Stimulated activated CD8-positive, alpha-beta memory T cell treated with anti-CD3 and anti-CD28 coated beads, Interleukin-2, amount 100 ng/mL, for 48 hours (primary cell): ENCODE measurements around the gene KCNJ16.

ENCODE experiments used
- DNase-seq, 2 donors: peaks; one replicate each; pipeline ENCODE4 v3.0.0-alpha.2; 2020; ENCODE audit warnings: low read depth in 2 of 2

The KCNJ16 gene

DNA sequence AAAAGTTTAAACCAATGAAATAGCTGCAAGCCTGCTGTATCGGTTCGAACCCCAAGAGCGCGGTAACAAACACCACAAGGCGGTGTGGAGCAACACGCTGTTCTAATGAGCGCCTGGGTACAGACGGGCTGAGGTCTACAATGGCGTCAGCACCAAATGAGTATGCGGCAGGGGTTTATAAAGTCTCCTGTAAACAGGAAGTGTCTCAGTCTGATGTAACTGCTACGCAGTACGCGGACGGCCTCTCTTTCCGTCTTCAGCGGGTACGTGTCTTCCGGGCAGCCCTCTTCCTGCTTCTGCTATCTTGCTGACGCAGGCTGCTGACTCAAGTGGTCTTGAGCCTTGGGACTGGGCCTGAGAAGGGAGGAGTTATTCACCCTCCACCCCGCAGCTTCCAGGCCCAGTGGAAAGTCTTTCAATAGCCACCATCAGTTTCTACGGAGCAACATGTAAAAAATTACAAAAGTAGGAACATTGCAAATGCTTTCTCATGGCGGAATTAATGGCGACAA, 53.8 kb downstream of the KCNJ16 start:
- DNase-seq: no peak

DNA sequence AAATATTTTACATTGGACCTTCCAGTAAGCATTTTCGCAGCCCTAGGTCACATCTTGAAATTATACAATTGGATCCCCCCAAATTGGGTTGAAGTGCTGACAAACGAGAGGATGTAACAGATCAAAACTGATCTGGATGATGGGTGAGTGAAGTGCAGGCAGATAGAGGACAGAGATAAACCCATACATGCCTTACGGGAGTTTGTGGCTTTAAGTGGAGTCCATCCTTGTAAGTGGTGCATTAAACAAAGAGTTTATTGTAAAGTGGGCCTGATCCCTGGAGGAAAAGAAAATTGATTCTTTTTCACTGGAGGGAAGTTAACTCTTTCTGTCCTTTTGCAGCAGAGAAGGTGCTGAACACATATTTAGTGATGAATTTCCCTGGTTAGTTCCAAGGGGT, 55.3 kb downstream of the KCNJ16 start:
- no peak for DNase-seq

DNA sequence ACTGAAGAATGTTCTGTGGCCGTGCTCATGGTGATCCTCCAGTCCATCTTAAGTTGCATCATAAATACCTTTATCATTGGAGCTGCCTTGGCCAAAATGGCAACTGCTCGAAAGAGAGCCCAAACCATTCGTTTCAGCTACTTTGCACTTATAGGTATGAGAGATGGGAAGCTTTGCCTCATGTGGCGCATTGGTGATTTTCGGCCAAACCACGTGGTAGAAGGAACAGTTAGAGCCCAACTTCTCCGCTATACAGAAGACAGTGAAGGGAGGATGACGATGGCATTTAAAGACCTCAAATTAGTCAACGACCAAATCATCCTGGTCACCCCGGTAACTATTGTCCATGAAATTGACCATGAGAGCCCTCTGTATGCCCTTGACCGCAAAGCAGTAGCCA, 57.5 kb downstream of the KCNJ16 start:
- no peak for DNase-seq

DNA sequence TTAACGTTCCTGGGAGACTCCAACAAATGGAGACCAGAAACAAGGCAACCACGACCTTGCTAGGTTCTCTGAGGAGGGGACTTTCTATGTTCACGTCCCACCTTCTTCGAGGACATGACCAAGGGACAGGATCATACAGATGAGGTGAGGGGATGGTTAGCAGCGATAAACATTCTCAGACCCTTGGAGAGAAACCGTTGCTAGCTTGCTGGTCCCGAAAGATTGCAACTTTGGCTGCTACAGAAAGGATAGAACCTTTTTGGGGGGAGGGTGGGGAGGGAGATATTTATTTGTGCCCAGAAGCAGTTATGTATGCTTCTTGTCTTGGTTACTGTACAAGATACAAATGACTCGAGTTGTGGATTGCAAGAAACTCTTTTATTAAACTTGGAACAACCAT, 59.0 kb downstream of the KCNJ16 start:
- no peak for DNase-seq

DNA sequence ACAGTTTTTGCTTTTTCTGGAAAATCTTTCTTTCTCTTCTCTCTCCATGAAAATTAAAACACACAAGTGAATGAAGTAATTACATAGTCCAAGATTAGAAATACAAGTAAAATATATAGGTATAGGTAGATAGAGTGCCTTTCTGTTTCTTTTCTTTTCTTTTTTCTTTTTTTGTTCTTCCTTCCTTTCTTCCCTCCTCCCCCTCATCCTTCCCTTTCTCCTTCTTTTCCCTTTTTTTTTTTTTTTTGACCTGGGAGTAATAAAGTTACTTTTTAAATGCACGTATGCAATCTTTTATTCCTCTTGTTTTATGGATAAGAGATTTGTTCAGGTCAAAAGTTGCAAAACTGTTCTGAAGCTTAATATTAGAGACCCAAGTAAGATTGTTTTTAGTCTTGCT, 59.8 kb downstream of the KCNJ16 start:
- DNase-seq: no peak

DNA sequence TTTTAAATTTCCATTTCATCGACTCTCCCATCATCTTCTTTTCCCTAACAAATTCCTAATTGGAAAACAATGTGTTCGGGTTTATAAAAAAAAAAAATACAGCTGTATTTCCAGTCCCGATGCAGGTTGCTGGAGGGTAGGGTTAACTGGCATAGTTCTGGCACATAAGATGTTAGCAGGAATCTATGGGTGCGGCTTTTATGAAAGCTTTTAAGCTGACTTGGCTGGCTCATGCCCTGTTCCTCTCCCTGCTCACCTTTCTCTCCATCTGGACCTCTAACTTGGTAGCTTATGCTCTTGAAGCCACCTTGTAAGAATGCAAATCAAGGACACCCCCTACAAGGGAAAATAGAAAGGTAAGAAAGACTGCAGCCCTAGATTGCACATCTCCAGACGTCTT, 61.1 kb downstream of the KCNJ16 start:
- no peak for DNase-seq

DNA sequence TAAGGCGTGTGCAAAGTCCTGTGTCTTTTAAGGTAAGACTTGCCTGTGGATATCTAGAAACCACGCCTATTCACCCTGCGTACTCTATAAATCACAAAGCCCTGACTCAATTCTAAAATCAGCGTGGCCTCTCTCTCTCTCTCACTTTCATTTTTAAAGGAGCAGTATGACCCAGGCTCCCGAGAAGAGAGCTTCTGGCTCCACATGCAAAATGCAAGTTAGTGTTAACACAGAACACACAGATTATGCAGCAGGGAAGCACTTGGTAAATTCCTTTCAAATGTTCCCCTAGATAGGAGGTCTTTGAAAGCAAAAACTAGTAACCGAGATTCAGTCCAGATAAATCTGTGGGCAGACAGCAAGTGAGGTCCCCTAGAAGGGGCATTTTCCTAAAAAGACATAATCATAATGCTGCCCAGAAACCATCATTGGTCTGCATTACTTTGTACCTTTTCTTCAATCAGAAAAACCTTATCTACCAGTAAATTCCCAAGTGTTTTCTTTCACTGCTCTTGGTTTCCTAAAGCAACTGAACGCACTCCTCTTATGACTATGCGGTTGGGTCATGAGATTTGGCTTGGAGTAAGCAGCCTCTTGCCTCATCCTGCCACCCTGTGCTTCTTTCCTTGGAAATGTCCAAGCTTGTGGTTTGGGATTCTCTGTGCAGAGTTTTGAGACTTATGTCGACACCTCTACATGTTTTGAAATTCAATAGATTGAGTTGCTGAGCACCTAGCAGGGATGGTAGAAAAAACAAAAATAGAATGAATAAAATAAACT, 62.6 kb downstream of the KCNJ16 start:
- no peak for DNase-seq

DNA sequence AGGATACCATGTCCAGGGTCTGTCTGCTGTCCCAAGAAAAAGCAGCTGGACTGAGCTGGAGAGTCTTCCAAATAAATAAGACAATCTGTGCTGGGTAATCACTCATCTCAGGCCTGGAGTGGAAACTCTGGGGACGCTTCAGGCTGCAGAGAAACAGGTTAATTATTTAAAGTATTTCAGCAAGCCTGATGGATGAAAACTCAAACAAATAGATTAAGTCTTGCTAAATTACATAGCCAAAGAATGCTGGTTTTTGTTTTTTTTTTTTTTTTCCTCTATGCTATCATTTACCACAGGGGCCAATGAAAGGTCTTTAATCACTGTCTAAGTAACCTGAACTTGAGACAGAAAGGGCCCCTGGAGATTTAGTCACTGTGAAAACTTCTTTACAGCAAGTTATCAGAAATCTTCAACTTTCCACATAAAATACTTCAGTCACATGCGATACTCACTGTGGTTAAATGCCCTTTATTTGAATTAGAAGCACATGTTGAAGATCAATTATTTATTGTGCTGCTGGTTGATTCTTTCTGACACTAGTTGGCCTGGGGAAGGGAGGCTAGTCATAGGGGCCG, 63.4 kb downstream of the KCNJ16 start:
- no peak for DNase-seq

DNA sequence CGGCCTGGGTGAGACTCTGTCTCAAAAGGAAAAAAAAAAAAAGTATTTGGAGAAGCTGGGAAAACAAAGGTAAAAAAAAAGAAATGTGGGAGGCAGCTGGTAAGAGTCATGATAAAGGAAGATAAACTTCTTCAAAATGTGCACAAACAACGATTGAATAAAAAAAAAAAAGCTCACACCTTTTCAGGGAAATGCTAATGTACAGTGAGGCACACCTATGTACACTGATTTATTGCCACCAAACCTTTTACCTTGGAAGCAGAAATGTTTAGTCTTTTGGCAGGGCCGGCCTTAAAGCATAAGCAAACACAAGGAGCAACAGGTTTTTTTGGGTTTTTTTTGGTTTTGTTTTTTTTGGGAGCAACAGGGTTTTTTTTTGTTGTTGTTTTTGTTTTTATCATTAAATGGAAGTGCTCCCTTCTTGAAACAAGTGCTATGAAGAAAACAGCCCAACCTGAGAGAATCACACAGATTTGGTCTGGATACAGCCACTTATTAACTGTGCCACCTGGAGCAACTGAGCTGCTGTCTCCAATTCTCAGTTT, 64.5 kb downstream of the KCNJ16 start:
- no peak for DNase-seq

DNA sequence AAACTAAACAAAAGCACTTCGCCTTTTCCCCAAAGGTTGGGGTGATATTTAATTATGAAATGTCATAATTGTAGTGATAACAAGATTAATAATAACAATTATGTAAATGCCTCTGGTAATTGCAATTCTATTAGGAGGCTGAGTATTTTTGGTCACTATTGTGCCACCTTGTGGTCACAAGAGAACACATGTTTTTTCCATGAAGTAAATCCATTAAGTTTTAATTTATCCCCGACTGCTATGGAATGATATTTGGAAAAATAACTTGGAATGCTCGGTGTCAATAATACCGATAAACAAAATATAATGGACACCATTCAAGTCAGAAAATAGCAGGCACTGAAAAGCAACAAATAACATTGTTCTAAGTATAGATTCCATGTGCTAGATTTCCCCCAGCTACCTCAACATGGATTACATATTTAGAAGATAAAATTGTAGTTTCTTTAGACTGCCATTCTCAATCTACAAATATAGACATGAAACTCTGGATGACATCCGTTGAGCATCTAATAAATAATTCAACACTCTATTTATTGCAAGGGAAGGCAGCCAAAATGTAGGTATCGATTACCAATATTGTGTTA, 69.3 kb downstream of the KCNJ16 start:
- DNase-seq: no peak

DNA sequence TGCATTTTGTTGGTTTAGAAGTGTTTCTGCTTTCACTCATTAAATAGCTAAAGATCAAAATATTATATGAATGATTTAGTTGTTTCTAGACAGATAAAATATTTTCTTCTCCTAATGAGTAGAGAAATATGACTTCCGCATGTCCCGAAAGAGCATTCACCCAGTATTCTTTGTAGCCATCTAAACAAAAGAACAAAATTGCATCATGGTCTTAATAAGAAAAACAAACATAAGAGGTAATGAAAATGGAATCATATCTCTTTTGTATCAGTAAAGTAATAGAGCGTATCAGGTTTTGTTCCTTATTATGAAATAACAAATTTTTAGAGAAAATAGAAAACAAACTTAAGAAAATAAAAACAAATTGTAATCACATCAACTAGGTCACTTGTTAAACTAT, 78.2 kb downstream of the KCNJ16 start:
- no peak for DNase-seq

DNA sequence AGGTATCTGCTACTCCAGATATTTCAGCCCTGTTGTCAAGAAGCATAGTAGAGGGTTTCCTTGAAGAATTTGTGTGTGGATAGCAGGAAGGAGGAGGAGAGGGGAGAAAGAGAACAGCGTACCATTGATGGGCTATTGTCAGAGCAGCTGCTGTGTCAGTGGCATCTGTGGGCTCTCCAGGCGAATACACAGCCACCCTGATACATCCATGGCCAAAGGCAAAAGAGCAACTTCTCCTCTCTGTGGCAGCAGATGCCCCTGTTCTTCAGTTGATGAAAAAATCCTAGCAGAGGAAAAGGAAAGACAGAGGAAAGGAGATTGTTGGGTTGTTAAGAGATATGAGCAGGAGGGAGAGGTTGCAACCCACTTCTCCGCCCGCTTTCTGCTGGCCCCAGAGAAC, 82.1 kb downstream of the KCNJ16 start:
- no peak for DNase-seq

DNA sequence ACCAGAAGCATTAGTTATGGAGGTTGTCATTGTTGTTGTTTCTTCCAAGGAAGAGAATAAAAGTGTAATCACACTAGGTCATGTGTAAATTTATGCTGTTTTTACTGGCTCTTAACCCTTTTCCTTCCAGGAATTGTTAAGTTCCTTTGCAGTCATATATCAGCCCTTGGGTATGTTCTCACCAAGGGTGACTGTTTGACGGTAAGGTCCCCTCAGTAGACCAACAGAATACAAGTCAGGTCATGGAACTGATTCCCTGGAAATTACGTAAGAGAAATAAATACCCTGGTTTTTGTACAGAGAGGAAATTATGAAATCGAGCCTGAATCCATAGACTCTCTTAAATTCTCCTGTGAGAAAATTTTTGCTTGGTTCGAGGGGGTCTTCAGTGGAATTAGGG, 83.2 kb downstream of the KCNJ16 start:
- no peak for DNase-seq

DNA sequence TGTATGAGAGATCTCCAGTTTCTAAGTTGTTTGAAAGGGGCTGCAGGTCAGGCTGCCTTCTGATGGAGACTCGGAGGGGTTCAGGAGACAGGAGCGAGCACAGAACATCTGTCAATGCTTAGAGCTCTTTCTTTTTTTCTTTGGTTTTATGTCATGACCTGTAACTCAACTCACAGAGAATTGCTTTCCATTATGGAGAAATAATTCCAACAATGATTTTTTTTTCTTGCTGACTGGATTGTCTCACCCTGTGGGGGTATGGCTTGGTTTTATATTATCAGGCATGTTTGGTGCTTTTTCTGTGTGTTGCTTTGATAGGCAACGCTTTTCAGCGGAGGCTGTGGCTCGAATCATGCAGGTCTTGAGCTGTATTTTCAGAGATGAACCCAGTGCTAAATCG, 83.6 kb downstream of the KCNJ16 start:
- no peak for DNase-seq

DNA sequence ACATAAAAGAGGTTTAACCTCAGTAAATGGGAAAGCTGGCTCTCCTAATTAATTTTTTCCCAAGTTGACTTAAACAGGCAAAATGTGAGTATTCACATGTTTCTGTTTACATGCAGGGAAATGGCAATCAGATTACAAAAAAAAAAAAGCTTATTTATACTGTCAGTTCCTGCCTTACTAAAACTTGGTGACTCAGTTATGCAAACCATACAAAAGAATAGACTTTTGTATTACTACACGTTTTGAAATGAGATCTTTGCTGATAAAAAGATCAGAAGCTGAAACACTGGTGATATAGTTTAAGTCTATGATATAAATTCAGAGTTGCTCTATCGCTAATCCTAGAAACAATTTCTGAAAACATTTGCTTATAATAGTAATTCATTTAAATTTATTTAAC, 85.0 kb downstream of the KCNJ16 start:
- DNase-seq: no peak

DNA sequence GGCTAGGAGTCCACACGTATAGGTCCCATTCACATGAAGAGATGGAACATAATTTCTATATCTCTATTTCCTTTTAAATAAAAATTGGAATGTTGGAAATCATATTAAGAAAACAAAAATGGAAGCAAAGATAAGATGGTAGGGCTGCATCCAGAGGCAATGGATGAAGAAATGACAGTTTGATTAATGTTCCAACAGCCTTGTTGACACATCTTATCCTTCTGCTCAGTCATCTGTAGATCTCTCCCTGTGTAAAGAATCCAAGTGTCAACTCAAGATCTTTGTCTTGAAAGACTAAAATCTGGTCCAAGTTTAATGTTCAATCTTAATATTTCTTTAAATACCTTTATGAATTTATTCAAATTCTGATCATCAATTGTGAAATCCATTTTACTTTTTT, 86.5 kb downstream of the KCNJ16 start:
- no peak for DNase-seq

DNA sequence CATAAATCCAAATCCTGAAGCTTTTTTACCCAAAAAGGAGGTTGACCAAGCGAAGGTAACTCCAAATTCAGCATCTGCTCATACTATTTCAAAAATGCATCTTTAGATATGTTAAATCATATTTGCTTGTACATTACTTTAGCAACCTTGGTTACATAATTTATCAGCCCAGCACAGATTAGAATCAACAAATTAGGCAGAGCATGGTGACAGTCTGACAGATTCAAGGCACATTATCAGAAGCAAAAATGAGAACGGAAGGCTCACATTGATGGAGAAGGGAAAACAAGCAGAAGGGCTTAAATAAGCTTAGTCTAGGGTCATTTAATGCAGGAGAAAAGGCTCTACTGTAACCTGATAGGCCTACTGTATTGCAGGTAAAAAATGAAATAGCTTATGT, 90.4 kb downstream of the KCNJ16 start:
- no peak for DNase-seq

DNA sequence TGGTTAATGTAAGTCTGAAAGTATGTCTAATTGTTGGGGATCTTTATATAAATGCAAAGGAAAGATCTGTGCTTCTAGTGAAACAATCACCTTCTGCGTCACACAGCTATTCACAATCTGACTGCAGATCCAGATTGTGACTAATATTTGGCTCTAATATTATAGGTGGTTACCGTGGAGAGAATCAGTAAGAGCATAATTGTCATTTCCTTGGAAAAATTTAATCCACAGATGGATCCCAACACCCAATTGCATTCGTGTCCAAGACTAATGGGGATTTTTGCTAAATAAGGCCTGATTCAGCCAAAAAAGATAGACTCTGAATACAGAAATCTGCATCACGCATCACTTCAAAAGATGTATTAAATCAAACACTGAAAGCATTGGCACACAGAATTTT, 91.6 kb downstream of the KCNJ16 start:
- no peak for DNase-seq

DNA sequence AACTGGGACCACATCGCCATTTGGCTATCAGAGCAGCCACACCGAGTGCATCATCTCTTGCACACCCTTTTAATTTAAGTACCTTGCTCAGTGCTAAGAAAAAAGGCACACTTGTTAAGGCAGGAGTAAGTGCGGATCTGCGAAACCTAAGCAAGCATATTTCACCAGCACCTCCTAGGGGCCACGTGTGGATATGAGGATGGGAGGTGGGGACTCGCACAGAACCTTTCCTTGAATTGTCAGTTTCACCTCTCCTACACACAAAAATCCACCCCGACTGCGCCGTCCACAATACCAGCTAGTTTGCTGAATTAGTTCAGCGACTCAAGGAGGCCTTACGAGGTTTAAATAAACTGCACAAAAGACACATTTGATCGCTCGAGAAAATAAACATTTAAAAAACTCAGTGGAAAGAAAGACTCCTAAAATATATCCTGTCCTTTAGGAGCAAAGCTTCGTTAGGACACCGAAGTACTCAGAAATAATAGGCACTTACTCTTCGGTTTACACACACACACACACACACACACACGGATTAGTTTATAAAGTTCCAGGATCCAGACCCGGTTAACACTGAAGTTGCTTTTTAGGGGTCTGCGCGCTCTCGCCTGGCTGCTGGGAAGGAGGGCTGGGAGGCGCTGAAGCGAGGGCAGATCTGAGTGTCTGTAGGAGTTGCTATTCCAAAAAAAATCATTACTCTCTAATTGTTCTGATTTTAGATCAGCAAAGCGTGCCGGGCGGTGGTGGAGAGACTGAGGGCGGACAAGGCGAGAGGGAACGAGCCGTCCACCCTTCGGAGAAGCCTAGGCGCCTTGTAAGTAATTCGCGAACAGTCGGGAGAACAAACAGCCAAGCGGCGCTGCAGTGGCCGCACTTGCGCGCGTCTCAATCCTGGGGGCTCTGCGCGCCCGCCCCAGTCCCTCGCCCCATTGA, 93.3 kb downstream of the KCNJ16 start:
- DNase-seq: no peak

DNA sequence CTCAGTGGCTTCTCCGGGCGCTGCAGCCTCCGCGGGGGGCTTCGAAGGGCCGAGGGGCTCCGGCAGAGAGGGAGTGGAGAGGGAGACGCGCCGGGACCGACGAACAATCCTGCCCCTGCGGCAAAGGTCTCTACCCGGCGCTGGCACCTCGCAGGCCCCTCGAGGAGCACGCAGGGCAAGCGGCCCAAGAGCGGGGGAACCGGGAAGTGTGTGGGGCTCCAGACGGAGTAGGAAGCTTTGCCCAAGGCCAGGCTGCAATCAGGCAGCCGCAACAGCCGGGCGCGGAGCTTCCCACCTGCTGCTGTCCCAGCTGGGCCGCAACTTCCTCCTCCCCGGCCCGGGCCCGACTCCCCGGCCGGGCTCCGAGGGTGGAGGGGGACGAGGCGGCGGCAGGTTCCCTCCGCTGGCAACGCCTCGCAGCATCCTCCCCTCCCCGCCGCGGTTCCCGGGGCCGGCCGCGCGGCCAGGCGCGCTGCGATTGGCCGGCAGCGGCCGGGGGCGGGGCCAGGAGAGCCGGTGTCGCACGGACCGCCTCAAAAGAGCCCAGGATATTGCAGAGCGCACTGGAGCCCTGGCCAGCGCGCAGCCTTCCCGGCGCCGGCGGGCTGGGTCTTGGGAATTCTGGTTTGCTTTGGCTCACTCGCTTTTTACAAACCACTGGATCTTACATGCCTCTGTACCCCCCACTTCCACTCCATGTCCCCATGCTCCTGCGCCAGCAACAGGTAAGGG, 94.1 kb downstream of the KCNJ16 start, which contains the start of gene KCNJ2:
Gene KCNJ2, plus strand, starts transcription at position 556 of the 732 bp plus-strand sequence. CDS start 5,508 bp downstream, outside the sequence.
- DNase-seq: peak; percentile 45 to 47
